ENCODE measurements around the gene KRT6B. TPM values are rescaled to one million over a fixed set of nuclear protein-coding genes. Genes with fewer than 3 reads are reported as not detected.

Gene KRT6B
- polyA plus RNA-seq, 1 donor, result not detected

- no peak for DNase-seq
Observed at GRCh38 chr12:52436000-52436827, 15.7 kb downstream of the KRT6B start.

- no peak for DNase-seq
Observed at GRCh38 chr12:52435659-52435999, 16.3 kb downstream of the KRT6B start.

- no peak for DNase-seq
Observed at GRCh38 chr12:52434760-52435530, 17.0 kb downstream of the KRT6B start.

DNA sequence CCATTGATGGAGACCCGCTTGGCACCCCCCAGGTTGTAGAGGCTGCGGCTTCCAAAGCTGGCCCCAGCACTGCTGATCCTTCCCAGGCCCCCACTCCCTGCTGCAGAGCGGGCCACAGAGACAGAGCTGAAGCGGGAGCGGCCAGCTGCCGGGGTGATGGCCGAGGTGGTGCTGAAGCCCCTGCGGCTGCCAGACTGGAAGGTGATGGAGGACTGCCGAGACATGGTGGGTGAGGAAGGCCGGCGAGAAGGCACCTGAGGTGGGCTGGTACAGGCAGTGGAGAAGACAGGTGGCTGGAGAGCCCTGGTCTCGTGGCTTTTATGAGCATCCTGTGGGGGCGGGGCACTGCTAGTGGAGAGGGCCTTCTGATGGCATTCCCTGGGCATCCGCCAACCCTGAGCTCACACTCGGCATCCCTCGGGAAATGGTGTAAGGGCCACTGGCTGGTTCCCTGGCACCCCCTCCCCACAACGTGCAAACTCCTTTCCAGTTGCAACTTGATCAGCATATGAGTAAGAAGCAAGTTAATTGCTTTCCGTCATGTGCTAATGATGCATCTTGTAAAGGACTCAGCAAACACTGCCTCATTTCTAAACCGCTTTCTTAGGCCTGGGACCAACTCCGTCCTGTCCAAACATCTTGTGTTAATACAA is 17.7 kb downstream of the KRT6B start, which contains the start of gene KRT75:
Gene KRT75 (minus strand): TSS at position 291 of the 653 bp plus-strand sequence. CDS start 67 bp downstream, at position 224.
- no peak for DNase-seq

- no peak for DNase-seq
Observed at GRCh38 chr12:52433501-52434080, 18.4 kb downstream of the KRT6B start.

DNA sequence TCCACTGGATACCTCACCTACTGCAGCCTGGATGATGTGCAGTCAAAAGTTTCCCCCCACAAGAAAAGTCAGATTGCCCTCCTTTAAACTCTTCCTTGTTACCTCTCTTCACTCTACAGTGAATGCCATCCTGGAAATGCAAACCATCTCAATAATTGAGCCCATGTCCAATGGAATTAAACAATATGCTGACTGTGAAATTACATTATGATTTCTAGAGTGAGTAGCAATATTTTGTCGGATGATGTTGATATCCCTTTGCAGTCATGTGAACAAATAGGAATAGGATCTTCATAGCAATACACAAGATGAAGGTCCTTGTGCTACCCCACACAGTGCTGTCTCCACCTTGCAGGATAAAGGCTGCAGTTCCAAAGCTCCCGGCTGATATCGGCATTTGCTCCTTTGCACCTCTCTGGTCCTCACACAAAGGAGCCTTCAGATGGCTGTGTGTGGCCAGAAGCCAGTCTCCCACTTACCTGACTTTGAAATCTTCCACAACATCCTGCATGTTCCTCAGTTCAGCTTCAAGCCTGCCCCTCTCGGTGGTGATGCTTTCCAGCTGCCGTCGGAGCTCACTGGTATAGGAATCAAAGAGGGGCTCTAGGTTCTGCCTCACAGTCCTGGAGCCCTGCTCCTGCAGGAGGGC is 19.3 kb downstream of the KRT6B start:
- no peak for DNase-seq

- no peak for DNase-seq
Observed at GRCh38 chr12:52428121-52428520, 23.8 kb downstream of the KRT6B start.

- no peak for DNase-seq
Observed at GRCh38 chr12:52427083-52427482, 24.9 kb downstream of the KRT6B start.

- DNase-seq, result no peak
Observed at GRCh38 chr12:52426034-52426433, 25.9 kb downstream of the KRT6B start.

DNA sequence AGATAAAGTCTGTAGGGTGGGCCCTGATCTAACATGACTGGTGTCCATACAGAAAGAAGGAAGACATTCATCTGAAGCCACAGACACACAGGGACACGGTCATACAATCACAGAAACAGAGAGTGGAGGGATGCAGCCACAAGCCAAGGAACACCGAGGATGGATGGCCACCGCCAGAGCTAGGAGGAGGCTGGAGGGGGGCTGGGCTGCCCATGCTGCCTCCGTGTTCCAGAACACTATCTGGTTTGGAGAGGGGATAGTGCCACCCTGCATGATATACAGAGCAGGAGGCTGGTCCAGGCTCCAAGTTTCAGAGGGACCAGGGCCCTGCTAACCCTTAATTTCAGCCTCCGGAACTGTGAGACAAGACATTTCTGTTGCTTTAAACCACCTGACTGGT is 26.5 kb downstream of the KRT6B start:
- DNase-seq, result no peak

GRCh38 chr12:52423661-52424500 is 28.1 kb downstream of the KRT6B start:
- no peak for DNase-seq

GRCh38 chr12:52423035-52423434 is 28.9 kb downstream of the KRT6B start:
- no peak for DNase-seq

DNA sequence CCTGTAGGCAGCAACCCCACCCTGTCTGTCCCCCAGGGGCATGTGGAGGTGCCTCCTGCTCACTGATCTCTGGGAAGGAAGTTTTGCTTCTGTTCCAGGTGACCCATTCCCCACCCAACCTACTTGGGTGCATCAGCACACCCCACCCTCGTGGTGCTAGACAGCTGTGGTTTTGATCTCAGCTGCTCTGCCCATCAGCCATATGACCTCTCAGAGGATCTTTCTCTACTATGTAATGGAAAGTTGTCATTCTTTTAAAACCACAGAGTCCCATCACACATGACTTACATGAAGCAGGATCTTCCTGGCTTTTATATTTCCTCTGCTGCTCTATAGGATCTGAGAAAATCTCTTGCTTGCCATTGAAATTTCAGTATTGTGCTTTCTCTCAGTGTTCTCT is 32.3 kb downstream of the KRT6B start:
- no peak for DNase-seq

- no peak for DNase-seq
Observed at GRCh38 chr12:52418576-52419110, 33.3 kb downstream of the KRT6B start.

- no peak for DNase-seq
Observed at GRCh38 chr12:52417740-52418139, 34.2 kb downstream of the KRT6B start.

- no peak for DNase-seq
Observed at GRCh38 chr12:52416795-52417194, 35.2 kb downstream of the KRT6B start.

GRCh38 chr12:52415870-52416750 is 35.8 kb downstream of the KRT6B start:
- peak; percentile 62 for DNase-seq

DNA sequence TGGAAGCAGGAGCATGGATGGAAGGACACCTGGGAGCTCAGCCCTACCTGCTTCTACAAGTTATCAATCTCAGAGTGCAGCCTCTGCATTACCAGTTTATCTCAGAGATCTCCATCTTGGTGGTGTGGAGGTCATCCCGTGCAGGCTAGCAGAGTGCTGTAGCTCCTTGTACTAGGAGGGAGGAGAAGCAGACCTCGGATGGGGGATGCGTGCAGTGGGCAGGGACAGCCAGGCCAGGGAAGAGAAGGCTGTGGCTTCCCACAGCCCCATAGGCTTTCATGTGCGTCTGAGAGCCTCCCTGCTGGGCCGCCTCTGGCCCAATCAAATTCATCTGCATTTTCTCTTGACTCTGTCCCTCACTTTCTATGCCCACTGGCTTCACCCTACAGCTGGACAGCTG is 37.0 kb downstream of the KRT6B start:
- DNase-seq, result no peak

DNA sequence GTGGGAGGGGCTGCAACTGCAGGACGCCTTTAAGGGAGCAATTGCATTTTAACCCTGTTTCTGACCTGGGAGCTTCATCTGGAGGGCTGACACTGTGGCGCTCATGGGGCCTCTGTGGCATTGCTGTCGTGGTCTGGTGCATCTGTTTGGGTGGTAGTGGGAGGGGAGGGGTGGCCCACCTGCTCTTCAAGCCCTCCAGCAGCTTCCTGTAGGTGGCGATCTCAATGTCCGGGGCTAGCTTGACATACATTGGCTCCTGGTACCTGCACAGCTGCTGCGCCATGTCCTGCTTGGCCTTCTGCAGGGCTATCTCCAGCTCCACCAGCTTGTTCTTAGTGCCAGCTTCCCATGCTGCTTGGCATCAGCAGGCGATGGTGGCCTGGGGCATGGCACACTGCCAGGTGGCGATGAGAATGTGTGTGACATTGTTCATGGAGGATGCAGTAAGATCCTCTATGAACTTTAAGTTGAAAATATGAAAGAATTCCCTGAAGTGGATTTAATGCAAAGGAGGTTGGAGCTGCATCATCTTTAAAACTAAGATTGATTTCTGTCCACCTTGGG is 38.1 kb downstream of the KRT6B start:
- DNase-seq, result no peak
